SK-N-SH treated with all-trans-retinoic acid at 6 μM for 48 hours (cell line): ENCODE results near the gene GID4.

Experiments used
- ARNTL ChIP-seq: fragments of 450-650 bp; formaldehyde crosslinking; IDR thresholded peaks from 2 replicates; pipeline ENCODE4 v1.5.0; 2020; ENCODE audit warnings: low read depth, mild to moderate bottlenecking, moderate library complexity, borderline replicate concordance
- BACH2 ChIP-seq: fragments of 250-450 bp; sonication (Bioruptor Pico); IDR thresholded peaks from 2 replicates; pipeline ENCODE4 v1.9.0; 2021; ENCODE audit warnings: mild to moderate bottlenecking, borderline replicate concordance
- CREB5 ChIP-seq: fragments of 250-450 bp; sonication (Bioruptor Pico); IDR thresholded peaks from 2 replicates; pipeline ENCODE4 v1.5.1; 2020; ENCODE audit warnings: low read depth, mild to moderate bottlenecking, moderate library complexity
- GLIS3 ChIP-seq: fragments of 250-450 bp; sonication (Bioruptor Pico); IDR thresholded peaks from 2 replicates; pipeline ENCODE4 v1.5.0; 2020; ENCODE audit warnings: mild to moderate bottlenecking, moderate library complexity
- OSR1 ChIP-seq: fragments of 250-450 bp; sonication (Bioruptor Pico); IDR thresholded peaks from 2 replicates; pipeline ENCODE4 v1.8.0; 2022; ENCODE audit warnings: moderate library complexity, mild to moderate bottlenecking, inconsistent platforms
- PATZ1 ChIP-seq: fragments of 250-450 bp; sonication (Bioruptor Pico); IDR thresholded peaks from 2 replicates; pipeline ENCODE4 v1.8.0; 2020; ENCODE audit warnings: mild to moderate bottlenecking, moderate library complexity, borderline replicate concordance
- RARB ChIP-seq: fragments of 250-450 bp; sonication (Bioruptor Pico); IDR thresholded peaks from 2 replicates; pipeline ENCODE4 v1.8.0; 2021; ENCODE audit warnings: mild to moderate bottlenecking, moderate library complexity
- TCF4 ChIP-seq: fragments of 250-450 bp; sonication (Bioruptor Pico); IDR thresholded peaks from 2 replicates; pipeline ENCODE4 v1.8.0; 2021; ENCODE audit warnings: mild to moderate bottlenecking, moderate library complexity, borderline replicate concordance
- TOX ChIP-seq: fragments of 250-450 bp; sonication (Bioruptor Pico); IDR thresholded peaks from 2 replicates; pipeline ENCODE4 v1.8.0; 2021; ENCODE audit warnings: mild to moderate bottlenecking, moderate library complexity, borderline replicate concordance
- ZFP30 ChIP-seq: fragments of 450-650 bp; formaldehyde crosslinking; IDR thresholded peaks from 2 replicates; pipeline ENCODE4 v1.5.0; 2022; ENCODE audit warnings: mild to moderate bottlenecking, moderate library complexity
- ZNF565 ChIP-seq: fragments of 450-650 bp; formaldehyde crosslinking; conservative IDR thresholded peaks from 2 replicates; pipeline ENCODE4 v1.5.0; 2020; ENCODE audit warnings: low read depth, mild to moderate bottlenecking, moderate library complexity
- ZNF8 ChIP-seq: fragments of 450-650 bp; formaldehyde crosslinking; IDR thresholded peaks from 2 replicates; pipeline ENCODE4 v1.5.0; 2020; ENCODE audit warnings: mild to moderate bottlenecking, moderate library complexity
- TF ChIP-seq, protein P1 (sequence below): fragments of 250-450 bp; sonication (Bioruptor Pico); IDR thresholded peaks from 2 replicates; pipeline ENCODE4 v1.5.0; 2020; ENCODE audit warnings: mild to moderate bottlenecking, moderate library complexity

DNA sequence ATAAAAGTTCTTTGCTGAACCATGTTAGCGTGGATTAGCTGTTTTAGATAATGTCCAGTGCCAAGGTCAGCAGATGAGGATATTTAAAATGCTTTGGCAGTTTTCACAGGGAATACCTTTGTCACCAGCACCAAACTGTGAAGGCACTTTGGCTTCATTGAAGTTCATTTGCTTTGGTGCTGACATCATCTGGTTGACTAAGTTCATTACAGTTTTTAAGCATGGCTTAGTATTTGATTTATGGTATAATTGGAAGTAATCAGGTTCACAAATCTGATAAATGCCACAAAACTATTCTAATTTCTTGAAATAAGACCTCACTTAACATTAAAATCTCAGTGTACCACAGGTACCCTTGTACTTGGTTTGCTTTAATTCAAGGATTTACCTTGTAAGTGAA, 4.3 kb downstream of the GID4 start:
- TF ChIP-seq TOX (CRISPR knock-in tag) = no peak
- TF ChIP-seq TCF4 (CRISPR knock-in tag) = no peak
- no peak for TF ChIP-seq RARB
- TF ChIP-seq ZFP30 (CRISPR knock-in tag) = no peak
- TF ChIP-seq OSR1 (CRISPR knock-in tag) = no peak
- TF ChIP-seq PATZ1 (CRISPR knock-in tag) = no peak
- no peak for TF ChIP-seq ZNF8 (CRISPR knock-in tag)
- no peak for TF ChIP-seq GLIS3 (CRISPR knock-in tag)
- TF ChIP-seq BACH2 = no peak
- TF ChIP-seq CREB5 (CRISPR knock-in tag) = no peak
- TF ChIP-seq, protein P1, sequence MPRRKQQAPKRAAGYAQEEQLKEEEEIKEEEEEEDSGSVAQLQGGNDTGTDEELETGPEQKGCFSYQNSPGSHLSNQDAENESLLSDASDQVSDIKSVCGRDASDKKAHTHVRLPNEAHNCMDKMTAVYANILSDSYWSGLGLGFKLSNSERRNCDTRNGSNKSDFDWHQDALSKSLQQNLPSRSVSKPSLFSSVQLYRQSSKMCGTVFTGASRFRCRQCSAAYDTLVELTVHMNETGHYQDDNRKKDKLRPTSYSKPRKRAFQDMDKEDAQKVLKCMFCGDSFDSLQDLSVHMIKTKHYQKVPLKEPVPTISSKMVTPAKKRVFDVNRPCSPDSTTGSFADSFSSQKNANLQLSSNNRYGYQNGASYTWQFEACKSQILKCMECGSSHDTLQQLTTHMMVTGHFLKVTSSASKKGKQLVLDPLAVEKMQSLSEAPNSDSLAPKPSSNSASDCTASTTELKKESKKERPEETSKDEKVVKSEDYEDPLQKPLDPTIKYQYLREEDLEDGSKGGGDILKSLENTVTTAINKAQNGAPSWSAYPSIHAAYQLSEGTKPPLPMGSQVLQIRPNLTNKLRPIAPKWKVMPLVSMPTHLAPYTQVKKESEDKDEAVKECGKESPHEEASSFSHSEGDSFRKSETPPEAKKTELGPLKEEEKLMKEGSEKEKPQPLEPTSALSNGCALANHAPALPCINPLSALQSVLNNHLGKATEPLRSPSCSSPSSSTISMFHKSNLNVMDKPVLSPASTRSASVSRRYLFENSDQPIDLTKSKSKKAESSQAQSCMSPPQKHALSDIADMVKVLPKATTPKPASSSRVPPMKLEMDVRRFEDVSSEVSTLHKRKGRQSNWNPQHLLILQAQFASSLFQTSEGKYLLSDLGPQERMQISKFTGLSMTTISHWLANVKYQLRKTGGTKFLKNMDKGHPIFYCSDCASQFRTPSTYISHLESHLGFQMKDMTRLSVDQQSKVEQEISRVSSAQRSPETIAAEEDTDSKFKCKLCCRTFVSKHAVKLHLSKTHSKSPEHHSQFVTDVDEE (CRISPR knock-in tag) = no peak
- TF ChIP-seq ARNTL (CRISPR knock-in tag) = no peak
- TF ChIP-seq ZNF565 (CRISPR knock-in tag) = no peak
